ENCODE data around the gene EHD1. TPM values are rescaled to one million over a fixed set of nuclear protein-coding genes. Genes with fewer than 3 reads are reported as not detected.

Gene EHD1
- total and polyA plus RNA-seq, 2 of the 8 experiments (the other 6 are each of a cell fraction or from before 2014, with no cell fraction given), result 31.5 to 42.9 TPM

DNA sequence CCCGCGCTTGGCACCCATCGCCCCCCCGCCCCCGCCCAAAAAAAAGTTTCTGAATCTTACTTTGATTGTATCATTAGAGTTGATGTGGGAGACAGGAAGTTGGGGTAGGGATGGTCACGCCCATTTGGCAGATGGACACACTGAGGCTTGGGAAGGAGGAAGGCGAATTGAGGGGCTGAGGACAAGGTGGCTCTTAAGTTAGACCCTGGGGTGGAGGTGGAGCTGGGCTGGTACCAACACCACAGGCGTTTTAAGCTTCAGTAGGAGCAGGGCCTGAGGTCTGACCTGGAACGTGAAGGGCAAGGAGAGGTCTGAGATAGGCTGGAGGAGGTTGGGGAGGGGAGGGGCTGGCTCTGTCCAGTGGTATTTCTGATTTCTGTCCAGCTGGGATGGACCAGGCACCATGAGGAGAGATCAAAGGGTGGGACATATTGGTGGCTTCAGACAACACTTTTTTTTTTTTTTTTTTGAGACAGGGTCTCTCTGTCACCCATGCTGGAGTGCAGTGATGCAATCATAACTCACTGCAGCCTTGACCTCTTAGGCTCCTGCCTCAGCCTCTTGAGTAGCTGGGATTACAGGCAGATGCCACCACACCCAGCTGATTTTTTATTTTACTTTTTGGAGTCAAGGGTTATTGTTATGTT, 33.2 kb downstream of the EHD1 start:
- no peak overlapping the region for H4K91ac ChIP-seq (replicated peaks; ENCODE audit: insufficient read length, low read length)
- peak overlapping the region; percentile 65 to 84 for H3K4me2 ChIP-seq (ENCODE audit: insufficient read depth in 1 of 2, low read depth in 2 of 2, low read length in 2 of 2)
- POLR2A ChIA-PET (ENCODE audit: partially characterized antibody), result interaction anchor here (25.7 kb wide), 1 partner anchor 39 kb away, joined by 408 read pairs; the partner anchor contains the start of gene EHD1
- no peaks in the 10 kb centered on the region for H4K20me1 ChIP-seq (replicated peaks in 1 of 2; ENCODE audit: control insufficient read depth in 1 of 2, insufficient read depth in 2 of 2, low read length in 2 of 2)
- no peak for FAIRE-seq
- no peaks in the 10 kb centered on the region for H3K9me3 ChIP-seq (ENCODE audit: insufficient read depth in 2 of 2, low read depth in 1 of 2, low read length in 1 of 2)
- no peak overlapping the region for H3K9ac ChIP-seq (replicated peaks in 1 of 4; ENCODE audit: extremely low read depth in 1 of 4, low read depth in 3 of 4, low read length in 3 of 4)
- no peak overlapping the region for H2BK15ac ChIP-seq (ENCODE audit: low read length)
- WGBS, 2 experiments (ENCODE audit: extremely low coverage in 1 of 2, insufficient coverage in 1 of 2, insufficient read length in 1 of 2, insufficient replicate concordance in 2 of 2, low coverage in 1 of 2, low lambda C conversion rate in 2 of 2, missing lambda C conversion rate in 1 of 2), result 21% methylated on average over 9 of the region's 9 CpGs; no CpG with 5 or more reads in 1 of the 2 experiments
- H3K56ac ChIP-seq (replicated peaks; ENCODE audit: insufficient read length, low read depth, low read length), result no peak overlapping the region
- H2BK5ac ChIP-seq (ENCODE audit: low read depth, low read length), result peak overlapping the region; percentile 78; the same call in 1 of the 2 replicates
- no peak overlapping the region for H3K23ac ChIP-seq (ENCODE audit: insufficient read length)
- H2BK20ac ChIP-seq (ENCODE audit: low read length), result no peak overlapping the region
- H3K18ac ChIP-seq (ENCODE audit: extremely low read depth, low read length), result peak overlapping the region; percentile 1; the same call in 1 of the 2 replicates
- no peaks in the 10 kb centered on the region for H3K36me3 ChIP-seq (ENCODE audit: control insufficient read depth in 2 of 4, insufficient read depth in 4 of 4, low read length in 3 of 4)
- CTCF ChIA-PET (ENCODE audit: partially characterized antibody), result interaction anchor here (0.6 to 32.3 kb wide), 10 partner anchors 15 to 493 kb away, joined by 3 to 1058 read pairs (median 20); partner anchors contain the start of genes ARL2, BATF2, EHD1 and TM7SF2
- H3K23me2 ChIP-seq (ENCODE audit: low read depth, low read length), result peaks cover 9% of the 10 kb centered on the region
- peak overlapping the region; percentile 17; the same call in 1 of the 2 replicates for H4K8ac ChIP-seq (ENCODE audit: extremely low read depth, insufficient read depth, low read length)
- peak; percentile 96 for TF ChIP-seq KDM1A (IDR thresholded peaks at IDR 0.05; ENCODE audit: borderline replicate concordance, low read length)
- 0 out of 4 replicates have a peak, but pooled peaks of 1 of the 2 experiments have one; percentile 7 for TF ChIP-seq SIN3A (conservative IDR thresholded peaks at IDR 0.05 in 1 of 2, IDR thresholded peaks at IDR 0.05 in 1 of 2; ENCODE audit: low read depth in 1 of 2, low read length in 2 of 2)
- TF ChIP-seq CHD1 (IDR thresholded peaks at IDR 0.05; ENCODE audit: low read depth, low read length), result no peak
- TF ChIP-seq RFX5 (IDR thresholded peaks at IDR 0.05; ENCODE audit: borderline replicate concordance, low read depth, low read length), result no peak
- no peak for TF ChIP-seq ASH2L (IDR thresholded peaks at IDR 0.05; ENCODE audit: low read length)
- TF ChIP-seq HDAC2 (IDR thresholded peaks at IDR 0.05; ENCODE audit: borderline replicate concordance in 1 of 2, low read depth in 2 of 2, low read length in 2 of 2), result peak in 1 of 2 experiments; percentile 64; a peak in 1 of 4 replicates
- no peak overlapping the region for H3K4ac ChIP-seq (replicated peaks; ENCODE audit: insufficient read length, low read depth, low read length)
- no peaks in the 10 kb centered on the region for H3K27me3 ChIP-seq (replicated peaks in 1 of 4; ENCODE audit: control insufficient read depth in 3 of 4, extremely low read depth in 1 of 4, insufficient read depth in 3 of 4, low read length in 3 of 4)
- H3K14ac ChIP-seq (ENCODE audit: insufficient read length), result no peak overlapping the region
- no peak overlapping the region for H2BK120ac ChIP-seq (replicated peaks; ENCODE audit: low read depth, low read length)
- no peak overlapping the region for H2AFZ ChIP-seq (ENCODE audit: low read length)
- H2AK5ac ChIP-seq (ENCODE audit: low read depth, low read length), result no peak overlapping the region
- H3K79me1 ChIP-seq (ENCODE audit: low read depth, low read length), result no peaks in the 10 kb centered on the region; the same call in 1 of the 2 replicates
- peaks cover 0 to 35% (median 23%) of the 10 kb centered on the region in 4 experiments; a peak in 6 of 7 replicates for H3K4me1 ChIP-seq (replicated peaks in 1 of 4; ENCODE audit: control insufficient read depth in 3 of 4, insufficient read depth in 4 of 4, low read length in 3 of 4)
- H3K79me2 ChIP-seq (ENCODE audit: control insufficient read depth in 1 of 2, insufficient read depth in 2 of 2, low read length in 2 of 2), result peaks cover 0 to 3% of the 10 kb centered on the region in 2 experiments; a peak in 1 of 4 replicates
- H3K27ac ChIP-seq (ENCODE audit: low read depth, low read length), result peak overlapping the region; percentile 75; the same call in 1 of the 2 replicates
- no peak for DNase-seq (ENCODE audit: low read depth in 1 of 2, low spot score in 2 of 2)
- peak overlapping the region; percentile 71 to 94 (median 76) for H3K4me3 ChIP-seq (ENCODE audit: extremely low read depth in 1 of 4, insufficient read depth in 2 of 4, low read depth in 3 of 4, low read length in 4 of 4)
- H4K5ac ChIP-seq (ENCODE audit: insufficient read length, low read depth, low read length), result no peak overlapping the region
- H2BK12ac ChIP-seq (ENCODE audit: low read depth, low read length), result peak overlapping the region; percentile 50; the same call in 1 of the 2 replicates
